Right lobe of liver (tissue), 4 donors: Measurements from ENCODE around the gene KRT6A.

Experiments
- POLR2A ChIP-seq: fragments of 450-650 bp; IDR thresholded peaks from one replicate; pipeline ENCODE4 v1.6.1; 2017; ENCODE audit warnings: antibody characterized with exemption, mild to moderate bottlenecking
- TF ChIP-seq, protein P1 (sequence below), 4 donors: fragments of 200-600 bp in 3 of 4; fragments of 450-650 bp in 1 of 4; IDR thresholded peaks; one replicate each; pipeline versions ENCODE4 v1.5.1 to v1.8.0; 2016 to 2022; ENCODE audit warnings: antibody characterized with exemption in 4 of 4, mild to moderate bottlenecking in 2 of 4
- donor health status: DM: no; HTN: no; CAD: no.
- donor health status: DM: no; HTN: no; CAD: no.
- donor health status: DM: no; HTN: yes; CAD: no.

DNA sequence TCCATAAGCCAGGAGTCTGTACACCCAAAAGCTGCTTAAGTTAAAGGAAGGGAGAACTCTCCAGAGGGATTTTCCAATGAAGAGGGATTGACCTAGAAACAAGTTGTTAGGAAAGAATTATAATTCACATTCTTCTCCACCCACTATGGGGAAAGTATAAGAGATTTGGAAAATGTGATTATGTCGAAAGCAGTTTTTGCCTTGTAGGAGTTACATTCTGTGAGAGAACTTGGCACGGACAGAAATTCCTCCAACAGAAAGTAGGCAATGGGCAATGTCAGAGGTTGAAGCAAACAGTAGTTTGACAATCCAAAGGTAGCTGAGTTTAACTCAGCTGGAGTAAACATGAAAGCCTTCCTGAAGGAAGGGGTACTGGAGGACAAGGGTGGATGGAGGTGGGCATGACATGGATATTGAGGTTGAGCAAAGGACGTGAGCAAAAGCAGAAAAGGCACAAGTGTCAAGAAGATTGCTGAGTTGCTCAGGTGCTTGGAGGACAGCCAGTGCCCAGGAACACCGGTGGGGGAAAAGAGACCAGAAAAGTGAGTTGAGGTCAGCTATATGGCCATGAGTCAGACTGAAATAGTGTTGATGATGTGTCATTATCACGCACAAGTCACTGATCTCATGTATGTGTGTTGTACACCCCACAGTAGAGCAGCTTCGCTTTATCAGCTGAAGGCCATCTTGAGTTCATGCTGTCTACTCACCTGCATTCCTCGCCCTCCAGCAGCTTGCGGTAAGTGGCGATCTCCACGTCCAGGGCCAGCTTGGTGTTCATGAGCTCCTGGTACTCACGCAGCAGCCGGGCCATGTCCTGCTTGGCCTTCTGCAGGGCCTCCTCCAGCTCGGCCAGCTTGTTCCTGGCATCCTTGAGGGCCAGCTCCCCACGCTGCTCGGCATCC, 23.1 kb upstream of the KRT6A start:
- TF ChIP-seq, protein P1, sequence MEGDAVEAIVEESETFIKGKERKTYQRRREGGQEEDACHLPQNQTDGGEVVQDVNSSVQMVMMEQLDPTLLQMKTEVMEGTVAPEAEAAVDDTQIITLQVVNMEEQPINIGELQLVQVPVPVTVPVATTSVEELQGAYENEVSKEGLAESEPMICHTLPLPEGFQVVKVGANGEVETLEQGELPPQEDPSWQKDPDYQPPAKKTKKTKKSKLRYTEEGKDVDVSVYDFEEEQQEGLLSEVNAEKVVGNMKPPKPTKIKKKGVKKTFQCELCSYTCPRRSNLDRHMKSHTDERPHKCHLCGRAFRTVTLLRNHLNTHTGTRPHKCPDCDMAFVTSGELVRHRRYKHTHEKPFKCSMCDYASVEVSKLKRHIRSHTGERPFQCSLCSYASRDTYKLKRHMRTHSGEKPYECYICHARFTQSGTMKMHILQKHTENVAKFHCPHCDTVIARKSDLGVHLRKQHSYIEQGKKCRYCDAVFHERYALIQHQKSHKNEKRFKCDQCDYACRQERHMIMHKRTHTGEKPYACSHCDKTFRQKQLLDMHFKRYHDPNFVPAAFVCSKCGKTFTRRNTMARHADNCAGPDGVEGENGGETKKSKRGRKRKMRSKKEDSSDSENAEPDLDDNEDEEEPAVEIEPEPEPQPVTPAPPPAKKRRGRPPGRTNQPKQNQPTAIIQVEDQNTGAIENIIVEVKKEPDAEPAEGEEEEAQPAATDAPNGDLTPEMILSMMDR (IDR thresholded peaks at IDR 0.05), result no peak
- TF ChIP-seq POLR2A, result no peak
